ENCODE results near the gene REEP6.
"Not testable (repeated sequence)": the region's sequence is repeated elsewhere in the genome, so short reads cannot be mapped to it uniquely, and the experiment has no call there.

Gene REEP6

DNA sequence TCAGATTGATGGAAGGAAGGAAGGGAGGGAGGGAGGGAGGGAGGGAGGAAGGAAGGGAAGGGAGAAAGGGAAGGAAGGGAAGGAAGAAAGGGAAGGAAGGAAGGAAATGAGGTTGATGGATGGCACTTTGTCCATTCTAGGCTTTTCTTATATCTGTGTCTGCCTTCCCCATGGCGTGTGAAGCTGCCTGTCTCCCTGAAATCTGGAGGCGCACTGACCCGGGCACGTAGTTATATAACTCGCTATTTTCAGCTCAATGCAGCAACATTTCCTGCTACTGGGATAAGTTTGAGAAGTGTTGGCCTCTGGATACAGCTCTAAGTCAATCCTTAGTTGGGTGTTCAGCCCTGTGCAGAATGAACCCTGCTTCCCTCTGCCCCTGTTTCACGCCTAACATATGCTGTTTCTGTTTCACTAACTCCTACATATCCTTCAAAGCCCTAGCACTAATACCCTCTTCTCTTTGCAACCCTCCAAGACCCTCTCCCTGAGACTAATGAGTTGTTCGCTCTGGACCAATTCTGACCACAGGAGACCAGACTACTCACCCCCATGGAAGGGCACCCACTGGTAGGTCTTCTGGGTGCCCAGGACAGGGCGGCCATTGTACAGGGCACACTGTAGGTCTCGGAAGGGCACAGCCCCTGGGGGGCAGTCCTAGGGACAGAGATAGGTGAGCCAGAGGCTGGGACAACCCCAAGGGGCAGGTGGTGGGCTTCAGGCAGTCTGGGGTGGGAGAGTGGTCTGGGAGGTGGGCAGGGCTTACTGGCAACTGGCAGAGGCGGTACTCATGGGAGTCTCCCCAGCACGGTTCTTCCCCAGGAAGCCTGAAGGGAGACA, 18.8 kb downstream of the REEP6 start:
- DNase-seq = no peak

DNA sequence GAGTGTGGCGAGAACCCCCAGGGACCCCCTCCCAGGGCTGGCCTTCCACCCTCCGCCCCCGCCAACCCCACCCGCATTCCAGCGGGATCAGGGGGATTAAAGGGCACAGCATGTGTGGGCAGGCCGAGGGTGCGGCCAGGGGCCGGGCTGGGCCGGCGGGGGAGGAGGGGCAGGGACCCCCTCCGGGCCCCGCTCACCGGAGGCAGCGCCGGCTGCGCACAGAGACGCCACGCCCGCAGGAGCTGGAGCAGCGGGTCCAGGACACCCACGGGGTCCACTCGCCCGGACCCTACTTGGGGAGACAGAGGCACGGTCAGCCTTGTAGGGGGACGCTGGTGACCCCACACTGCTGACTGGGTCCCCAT, 19.4 kb downstream of the REEP6 start:
- no peak for DNase-seq

DNA sequence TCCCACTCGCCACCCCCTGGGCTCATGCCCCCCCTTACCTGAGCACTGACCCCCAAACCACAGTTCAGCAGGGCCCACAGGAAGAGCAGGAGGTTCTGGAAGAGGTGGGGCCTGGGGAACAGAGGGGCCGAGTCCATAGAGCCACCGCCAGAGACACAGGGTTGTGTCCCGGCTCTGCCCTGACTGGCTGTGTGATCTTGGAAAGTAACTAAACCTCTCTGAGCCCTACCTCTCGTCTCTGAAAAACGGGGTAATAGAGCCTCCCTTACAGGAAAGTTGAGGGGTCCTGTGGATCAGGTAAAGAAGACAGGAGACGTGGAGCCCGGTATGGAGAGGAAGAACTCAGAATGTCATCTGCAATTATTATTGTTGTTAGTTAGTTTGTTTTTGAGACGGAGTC, 19.8 kb downstream of the REEP6 start:
- no peak for DNase-seq

DNA sequence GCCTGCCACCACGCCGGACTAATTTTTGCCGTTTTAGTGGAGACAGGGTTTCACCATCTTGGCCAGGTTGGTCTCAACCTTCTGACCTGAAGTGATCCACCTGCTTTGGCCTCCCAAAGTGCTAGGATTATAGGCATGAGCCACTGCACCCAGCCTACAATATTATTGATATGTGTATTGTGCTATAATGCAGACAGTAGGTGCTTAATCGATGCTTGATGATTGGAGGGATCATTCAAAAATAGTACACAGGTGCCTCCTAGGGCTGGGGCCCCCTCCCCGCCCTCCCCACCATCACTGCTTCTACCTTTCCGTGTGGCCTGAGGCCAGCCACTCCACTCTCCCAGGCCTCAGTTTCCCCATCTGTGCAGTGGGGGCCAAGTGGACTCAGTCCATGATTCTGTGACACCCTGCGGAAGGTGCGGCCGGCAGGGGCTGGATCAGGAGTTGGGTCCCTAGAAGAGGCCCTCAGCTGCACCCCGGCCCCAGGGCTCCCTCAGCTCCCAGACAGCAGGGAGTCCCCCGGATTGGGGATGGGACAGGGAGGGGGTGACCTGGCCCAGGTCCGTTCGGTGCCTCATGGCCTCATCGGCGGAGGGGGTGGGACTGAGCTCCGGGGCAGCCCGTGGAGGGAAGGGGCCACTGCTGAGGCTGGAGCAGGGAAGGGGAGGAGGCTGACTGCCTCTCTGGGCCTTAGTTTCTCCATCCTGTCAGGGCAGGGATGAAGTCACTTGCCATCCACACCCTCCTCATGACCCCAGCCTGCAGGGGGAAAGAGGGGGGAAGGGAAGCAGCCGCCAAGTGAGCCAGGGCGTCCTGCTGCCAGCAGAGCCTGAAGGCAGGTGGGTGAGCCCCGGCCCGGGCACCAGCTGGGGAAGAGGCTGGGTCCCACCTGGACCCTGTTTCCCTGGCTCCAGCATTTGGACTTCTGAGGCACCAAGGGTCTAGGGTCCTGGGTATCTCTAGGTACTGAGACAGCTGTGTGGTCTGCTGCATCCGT, 20.6 kb downstream of the REEP6 start:
- DNase-seq = no peak

DNA sequence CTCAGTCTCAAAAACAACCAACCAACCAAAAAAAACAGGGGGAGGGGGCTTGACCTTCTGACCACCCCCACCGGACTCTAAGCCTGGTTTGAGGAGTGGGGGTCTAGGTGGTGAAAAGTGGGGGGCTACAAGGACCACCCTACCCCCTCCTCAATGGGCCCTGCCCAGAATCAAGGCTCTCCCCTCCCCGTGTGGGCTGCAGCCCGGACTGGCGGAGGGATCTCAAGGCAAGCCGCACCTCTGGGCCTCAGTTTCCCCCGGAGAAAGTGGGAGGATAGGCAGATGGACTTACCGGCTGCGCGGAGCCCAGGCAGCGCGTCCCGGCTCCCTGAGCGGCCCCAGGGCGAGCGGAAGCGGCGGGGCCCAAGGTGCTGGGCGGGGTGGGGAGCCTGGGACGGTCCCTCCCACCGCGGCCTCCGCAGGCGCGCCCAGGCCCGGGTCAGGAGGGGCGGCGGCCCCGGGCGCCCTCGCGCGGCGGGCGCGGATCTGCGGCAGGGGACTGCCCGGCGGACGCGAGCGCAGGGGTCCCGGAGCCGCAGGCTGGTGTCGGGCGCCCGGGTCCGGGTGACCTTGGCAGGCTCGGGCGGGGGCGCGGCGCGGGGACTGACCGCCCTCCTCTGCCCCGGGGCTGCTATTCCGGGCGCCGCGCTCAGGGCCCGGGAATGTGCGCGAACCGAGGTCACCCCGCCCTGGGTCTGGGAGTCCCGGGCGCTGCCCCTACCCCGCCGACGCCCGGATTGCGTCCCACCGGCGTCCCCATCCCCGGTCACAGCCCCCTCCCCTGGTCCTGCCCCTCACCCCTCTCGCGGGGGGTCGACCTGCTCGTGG, 21.9 kb downstream of the REEP6 start, which contains the start of gene ADAMTSL5:
ADAMTSL5 (minus strand) TSS at position 349 of the 828 bp plus-strand sequence. CDS start 2,076 bp downstream, outside the sequence.
- no peak for DNase-seq

DNA sequence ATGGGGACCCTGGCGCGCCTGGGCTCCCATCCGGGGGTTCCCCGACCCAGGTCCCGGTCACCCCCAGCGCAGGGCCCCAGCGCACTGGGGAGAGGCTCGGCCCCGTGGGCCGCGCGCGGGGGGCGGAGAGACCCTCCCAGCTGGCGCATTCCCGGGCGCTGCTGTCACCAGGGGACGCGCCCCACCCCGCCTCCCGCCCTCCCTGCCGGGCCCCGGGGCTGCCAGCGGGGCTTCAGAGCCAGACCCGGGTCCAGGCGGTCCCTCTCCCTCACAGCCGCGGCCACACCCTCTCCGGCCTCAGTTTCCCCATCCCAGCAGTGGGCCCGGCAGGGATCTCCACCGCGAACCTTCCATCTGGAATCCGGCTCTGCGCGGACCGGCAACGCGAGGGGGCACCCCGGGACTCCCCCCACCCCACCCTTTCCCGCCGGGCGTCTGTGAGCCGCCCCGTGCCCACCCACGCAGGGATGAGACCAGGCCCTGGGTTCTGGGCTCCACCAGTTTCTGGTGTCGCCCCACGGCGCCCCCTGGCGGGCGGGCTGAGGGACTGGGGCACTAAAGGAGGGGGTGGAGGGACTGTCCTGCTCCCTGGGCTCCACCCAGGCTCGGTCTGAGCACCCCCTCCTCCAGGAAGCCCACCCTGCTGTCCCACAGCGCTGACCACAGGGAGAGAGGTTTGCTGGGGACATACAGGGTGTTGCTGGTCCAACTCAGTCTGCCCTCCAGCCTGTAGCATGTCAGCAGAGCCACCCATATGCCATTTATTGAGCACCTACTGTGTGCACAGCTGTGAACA, 22.7 kb downstream of the REEP6 start:
- DNase-seq = no peak

DNA sequence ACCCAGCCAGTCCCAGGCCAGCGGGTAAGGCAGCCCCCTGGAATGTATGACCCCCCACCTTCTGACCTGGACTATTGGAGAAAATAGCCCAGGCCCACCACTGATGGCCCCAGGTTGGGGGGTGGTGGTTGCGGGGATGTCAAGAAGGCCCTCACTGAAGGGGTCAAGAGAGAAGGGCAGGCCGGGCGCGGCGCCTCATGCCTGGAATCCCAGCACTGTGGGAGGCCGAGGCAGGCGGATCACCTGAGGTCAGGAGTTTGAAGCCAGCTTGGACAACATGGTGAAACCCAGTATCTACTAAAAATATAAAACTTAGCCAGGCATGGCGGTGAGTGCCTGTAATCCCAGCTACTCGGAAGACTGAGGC, 23.3 kb downstream of the REEP6 start:
- DNase-seq = no peak

DNA sequence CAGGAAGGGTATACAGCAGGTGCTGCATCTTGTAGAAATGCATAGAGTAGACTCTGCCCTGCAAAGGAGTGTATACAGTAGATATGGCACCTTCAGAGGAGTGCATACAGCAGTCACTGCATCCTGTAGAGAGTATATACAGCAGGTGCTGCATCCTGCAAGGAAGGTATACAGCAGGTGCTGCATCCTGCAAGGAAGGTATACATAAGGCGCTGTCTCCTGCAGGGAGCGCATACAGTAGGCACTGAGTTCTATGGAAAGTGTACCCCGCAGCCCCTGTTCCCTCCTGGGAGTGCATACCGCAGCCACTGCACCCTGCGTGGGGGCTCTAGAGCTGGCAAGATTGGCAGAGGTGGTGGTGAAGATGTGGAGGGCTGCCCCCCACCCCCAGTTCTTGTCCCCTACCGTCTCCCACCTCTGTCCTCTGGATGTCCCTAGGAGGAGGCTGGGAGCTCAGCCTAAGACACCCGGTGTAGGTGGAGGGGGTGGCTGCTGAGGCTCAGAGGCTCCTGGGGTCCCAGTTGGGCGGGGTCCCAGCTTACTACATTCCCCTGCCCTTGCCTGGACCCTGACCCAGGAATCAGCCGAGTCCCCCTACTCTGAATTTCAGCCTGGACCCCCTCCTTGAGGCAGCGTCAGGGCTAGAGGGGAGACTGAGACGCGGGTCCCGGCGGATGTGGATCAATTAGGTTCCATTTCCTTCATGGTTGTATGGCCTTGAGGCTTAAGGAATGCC, 24.2 kb downstream of the REEP6 start:
- DNase-seq = no peak

DNA sequence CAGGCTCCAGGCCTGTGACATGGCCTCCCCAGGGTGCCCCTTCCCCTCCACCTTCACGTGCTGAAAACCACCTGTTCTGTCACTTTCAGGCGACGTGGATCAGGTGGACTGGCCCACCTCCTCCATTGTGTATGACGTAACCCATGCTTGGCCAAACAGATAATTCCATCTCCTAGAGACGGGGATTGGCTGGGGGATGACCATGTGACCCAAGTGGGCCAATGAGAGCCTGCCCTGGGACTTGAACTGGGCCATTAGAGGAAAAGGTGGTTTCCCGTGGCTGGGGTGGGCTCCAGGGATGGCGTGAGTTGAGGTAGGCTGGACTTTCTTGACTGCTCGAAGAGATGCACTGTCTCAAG, 25.4 kb downstream of the REEP6 start:
- no peak for DNase-seq

DNA sequence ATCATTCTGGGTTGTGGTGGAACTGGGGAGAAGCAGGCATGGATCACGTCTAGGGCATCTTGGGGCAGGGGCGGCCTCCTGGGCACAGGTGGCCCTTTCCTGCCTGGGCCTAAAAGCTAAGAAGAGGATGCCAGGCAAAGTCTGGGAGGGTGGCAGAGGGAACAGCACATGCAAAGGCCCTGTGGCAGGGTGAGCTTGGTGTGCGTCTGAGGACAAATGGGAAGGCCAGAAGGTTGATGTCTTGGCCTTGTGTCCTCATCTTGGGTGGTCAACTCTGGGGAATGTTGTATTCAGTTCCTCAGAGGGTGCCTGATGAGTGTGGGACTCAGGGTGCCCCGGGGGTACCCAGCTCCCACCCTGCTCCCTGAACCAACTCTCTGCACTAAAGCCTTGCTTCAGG, 27.5 kb downstream of the REEP6 start:
- DNase-seq = no peak

DNA sequence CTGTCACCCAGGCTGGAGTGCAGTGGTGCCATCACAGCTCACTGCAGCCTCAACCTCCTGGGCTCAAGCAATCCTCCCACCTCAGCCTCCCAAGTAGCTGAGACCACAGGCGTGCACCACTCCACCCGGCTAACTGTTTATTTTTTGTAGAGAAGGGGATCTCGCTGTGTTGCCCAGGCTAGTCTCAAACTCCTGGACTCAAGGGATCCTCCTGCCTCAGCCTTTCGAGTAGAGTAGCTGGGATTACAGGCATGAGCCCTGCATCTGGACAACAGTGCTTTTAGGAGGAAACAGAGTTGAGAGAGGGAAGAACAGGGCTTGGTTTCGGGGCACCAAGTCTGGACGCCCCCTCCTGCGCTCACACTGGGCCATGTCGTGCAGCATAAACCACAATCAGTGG, 28.8 kb downstream of the REEP6 start:
- not testable (repeated sequence) for DNase-seq

DNA sequence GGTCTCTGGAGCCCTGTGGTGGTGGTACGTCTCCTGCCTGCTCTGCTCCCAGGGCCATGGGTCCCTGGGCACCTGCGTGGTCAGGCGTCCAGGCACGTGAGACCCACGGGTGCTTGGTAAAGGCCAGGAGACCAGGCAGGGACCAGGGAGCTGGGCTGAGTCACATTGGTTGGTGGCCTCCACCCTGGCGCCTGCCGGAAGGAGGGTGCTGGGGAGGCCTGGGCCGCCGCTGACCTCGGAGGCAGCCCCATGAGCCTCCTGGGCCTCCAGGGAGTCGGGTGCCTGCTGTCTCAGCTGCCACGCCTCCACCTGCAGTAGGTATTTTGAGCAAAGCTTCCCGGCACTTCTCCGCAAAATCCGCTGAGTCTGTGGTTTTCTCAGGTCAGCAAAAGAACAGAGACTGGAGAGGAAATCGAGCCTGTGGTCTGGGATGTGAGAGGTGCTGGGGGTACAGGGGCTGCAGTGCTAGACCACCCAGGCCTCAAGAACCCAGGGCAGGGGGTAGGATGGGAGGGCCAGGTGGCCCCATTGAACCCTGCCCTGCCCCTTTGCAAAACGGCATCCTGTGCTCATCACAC, 29.3 kb downstream of the REEP6 start:
- DNase-seq = no peak

DNA sequence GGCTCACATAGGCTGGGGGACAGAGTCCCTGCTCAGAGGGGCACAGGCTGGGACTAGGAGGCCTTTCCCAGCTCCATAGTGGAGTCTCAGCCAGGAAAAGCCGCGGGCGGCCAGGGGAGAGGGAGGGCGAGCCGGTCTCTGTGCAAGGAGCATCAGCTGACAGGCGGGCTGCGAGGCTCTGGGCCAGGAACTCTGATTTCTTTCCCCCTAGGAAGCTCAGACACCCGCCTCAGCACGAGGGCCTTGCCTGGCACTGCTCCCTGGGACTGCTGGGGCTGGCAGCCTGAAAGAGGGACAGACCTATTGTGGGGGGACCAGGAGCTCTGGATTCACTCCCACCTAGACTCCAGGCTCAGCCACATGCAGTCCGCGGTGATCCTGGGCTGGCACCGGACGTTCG, 30.7 kb downstream of the REEP6 start:
- no peak for DNase-seq

DNA sequence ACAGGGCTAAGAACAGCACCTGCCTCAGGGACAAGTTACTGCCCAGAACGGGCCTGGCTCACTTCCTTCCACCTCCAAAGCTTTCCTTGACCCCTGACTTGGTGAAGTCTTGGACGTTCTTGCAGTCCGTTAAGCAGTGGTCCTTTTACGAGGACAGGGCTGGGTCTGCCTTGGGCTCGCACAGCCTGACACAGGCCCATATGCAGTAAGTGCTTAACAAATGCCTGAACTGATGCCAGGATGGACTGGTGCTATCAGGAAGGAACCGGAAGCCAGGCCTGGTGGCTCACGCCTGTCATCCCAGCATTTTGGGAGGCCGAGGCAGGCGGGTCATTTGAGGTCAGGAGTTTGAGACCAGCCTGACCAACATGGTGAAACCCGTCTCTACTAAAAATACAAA, 31.1 kb downstream of the REEP6 start:
- DNase-seq = no peak

DNA sequence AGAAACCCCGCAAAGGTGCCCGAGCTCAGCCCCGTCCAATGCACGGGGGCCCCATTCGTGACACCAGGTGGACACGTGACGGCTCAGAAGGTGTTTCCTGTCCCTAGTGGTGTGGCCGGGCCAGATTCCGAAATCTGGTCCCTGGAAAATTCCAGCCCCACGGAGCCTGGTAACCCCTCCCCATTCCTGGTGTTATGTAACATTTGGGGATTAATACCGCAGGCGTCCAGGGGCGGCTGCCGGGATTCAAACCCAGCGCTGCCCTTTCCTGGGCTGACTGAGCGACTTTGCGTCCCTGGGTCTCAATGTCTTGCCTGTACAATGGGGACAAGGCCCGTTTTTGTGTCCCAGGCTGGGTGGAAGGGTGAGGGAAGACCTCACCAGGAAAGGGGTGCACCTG, 31.9 kb downstream of the REEP6 start:
- no peak for DNase-seq

DNA sequence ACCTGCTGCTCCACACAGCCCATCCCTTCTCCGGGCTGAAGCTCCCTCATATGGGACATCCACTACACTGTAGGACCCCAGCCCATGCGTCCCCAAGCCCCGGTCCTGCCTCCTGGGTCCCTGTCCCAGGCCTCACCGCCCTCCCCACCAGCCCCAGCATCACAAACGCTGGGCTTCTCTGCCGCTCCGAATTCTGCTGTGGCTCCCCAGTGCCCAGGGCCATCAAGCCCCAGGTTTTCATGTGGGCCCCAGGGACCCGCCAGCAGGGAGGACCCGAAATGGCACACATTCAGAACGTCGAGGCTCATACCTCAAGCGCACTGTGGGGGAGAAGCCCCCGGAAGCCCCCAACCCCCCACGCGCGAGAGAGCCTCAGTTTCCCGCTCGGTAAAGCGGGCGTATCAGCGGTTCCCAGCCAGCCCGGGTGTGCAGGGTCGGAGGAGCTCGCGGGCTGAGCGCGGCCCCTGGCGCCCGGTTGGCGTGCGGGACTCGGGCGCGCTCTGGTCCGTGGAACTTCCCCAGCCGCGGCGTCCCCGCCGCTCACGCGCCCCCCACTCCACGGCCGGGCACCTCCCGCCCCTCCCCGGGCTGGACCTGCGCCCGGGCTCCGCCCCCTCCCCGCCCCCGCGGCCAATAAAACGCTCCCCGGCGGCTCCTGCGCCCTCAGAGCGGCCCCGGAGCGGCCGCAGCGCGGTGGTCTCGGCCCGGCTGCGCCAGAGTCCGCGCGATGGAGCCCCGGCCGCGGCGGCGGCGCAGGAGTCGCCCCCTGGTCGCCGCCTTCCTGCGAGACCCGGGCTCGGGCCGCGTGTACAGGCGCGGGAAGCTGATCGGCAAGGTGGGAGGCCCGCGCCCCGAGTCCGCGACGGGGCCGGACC, 32.7 kb downstream of the REEP6 start, which contains the start of gene PLK5:
PLK5 (plus strand) TSS at position 666 of the 875 bp plus-strand sequence. CDS start 2,920 bp downstream, outside the sequence.
- DNase-seq = no peak

DNA sequence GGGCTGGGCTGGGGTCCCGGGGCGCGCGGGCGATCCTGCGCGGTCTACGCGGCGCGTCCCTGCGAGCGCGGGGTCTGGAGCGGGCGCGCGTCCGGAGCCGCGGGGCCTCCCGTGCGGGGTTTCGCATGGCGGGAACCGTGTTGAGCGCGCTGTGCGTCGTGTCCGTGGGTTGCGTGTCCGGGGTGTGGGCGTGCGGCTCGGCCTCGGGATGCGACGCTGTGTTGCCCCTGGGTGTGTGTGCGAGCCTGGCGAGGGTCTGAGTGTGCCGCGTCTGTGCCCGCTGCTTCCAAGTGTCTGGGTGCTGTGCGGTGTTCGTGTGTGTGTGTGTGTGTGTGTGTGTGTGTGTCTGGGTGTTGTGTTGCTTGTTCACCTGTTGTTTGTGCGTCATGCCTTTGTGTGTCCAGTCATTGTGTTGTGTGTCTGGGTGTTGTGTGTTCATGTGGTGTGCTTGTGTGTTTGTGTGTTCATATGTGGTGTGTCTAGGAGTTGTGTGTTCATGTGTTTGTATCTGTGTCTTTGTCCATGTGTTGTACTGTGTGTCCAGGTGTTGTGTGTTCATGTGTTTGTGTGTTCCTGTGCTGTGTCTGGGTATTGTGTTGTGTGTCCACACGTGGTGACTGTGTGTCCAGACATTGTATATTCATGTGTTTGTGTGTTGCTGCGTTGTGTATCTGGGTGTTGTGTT, 33.4 kb downstream of the REEP6 start:
- DNase-seq = no peak

DNA sequence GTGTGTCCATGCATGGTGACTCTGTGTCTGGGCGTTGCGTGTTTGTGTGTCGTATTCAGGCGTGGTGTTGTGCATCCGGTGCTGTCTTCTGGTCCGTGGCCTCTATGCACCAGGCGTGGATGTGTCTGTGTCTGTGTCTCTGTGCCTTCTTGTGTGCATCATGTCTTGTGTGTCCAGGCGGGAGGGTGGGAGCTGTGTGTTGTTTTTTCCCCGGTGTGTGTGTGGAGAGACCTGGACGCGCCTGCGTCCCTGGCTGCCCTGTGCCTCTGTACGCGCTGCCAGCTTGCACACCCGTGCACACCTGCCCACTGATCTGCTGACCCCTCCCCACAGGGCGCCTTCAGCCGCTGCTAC, 34.0 kb downstream of the REEP6 start:
- DNase-seq = no peak

DNA sequence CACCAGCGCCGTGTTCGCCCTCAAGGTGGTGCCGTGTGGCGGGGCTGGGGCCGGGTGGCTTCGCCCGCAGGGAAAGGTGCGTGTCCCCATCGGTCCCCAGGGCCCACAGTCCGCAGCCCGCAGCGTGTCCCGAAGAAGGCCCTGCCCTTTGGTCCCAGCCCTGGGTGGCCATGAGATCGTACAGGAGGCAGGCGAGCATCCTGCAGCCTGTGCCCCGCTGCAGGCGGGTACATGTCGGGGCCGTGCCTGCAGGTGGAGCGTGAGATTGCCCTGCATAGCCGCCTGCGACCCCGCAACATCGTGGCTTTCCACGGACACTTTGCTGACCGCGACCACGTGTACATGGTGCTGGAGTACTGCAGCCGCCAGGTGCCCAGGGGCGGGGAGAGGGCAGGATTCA, 34.4 kb downstream of the REEP6 start:
- no peak for DNase-seq

Data from NCI-H510A (cell line).